Ascending aorta (tissue), 2 donors: ENCODE data around the gene UQCR10. TPM values are rescaled to one million over a fixed set of nuclear protein-coding genes. Genes with fewer than 3 reads are reported as not detected.
A peak's percentile ranks its signal among the peaks of the same experiment; 100 is the strongest.

Experiments
- DNase-seq, 2 donors: peaks; one replicate each; pipeline ENCODE4 v3.0.0-alpha.2; 2019; ENCODE audit warnings: low spot score in 2 of 2
- H3K27ac ChIP-seq, 2 donors: fragments of 200-600 bp; sonication (generic); one replicate each; pipeline ENCODE4 v1.5.1; 2016 to 2017; ENCODE audit warnings: mild to moderate bottlenecking in 1 of 2
- H3K27me3 ChIP-seq: fragments of 200-600 bp; sonication (generic); one replicate; pipeline ENCODE4 v1.5.1; 2017
- H3K36me3 ChIP-seq, 2 donors: fragments of 200-600 bp; sonication (generic); one replicate each; pipeline ENCODE4 v1.5.1; 2016
- H3K4me1 ChIP-seq, 2 donors: fragments of 200-600 bp; sonication (generic); one replicate each; pipeline ENCODE4 v1.5.1; 2016 to 2017; ENCODE audit warnings: mild to moderate bottlenecking in 1 of 2
- H3K4me3 ChIP-seq, 2 donors: fragments of 200-600 bp; sonication (generic); one replicate each; pipeline ENCODE4 v1.5.1; 2016 to 2017; ENCODE audit warnings: mild to moderate bottlenecking in 1 of 2
- H3K9me3 ChIP-seq, 2 donors: fragments of 200-600 bp; sonication (generic); one replicate each; pipeline ENCODE4 v1.5.1; 2016
- intact Hi-C: fragments of 100-400 bp; cut with DNase I; formaldehyde crosslinking; loops from one replicate; pipeline ENCODE4 v1.15.1; 2023
- total RNA-seq: library from RNA; depleted of rRNA; stranded (reverse); fragments of >200 nt; gene quantifications from one replicate; pipeline ENCODE4 v1.1.0, GENCODE V29; 2016
- TF ChIP-seq, protein P1 (sequence below), 3 experiments: fragments of 200-600 bp in 2 of 3; fragments of 450-650 bp in 1 of 3; sonication (generic) in 2 of 3; IDR thresholded peaks; one replicate each; pipeline ENCODE4 v1.5.1; 2016 to 2019; ENCODE audit warnings: antibody characterized with exemption in 3 of 3, mild to moderate bottlenecking in 1 of 3, moderate library complexity in 1 of 3

UQCR10 gene
- total RNA-seq, 1 donor from 2014 or later, result 66.8 TPM

- no peak for DNase-seq
- TF ChIP-seq, protein P1, sequence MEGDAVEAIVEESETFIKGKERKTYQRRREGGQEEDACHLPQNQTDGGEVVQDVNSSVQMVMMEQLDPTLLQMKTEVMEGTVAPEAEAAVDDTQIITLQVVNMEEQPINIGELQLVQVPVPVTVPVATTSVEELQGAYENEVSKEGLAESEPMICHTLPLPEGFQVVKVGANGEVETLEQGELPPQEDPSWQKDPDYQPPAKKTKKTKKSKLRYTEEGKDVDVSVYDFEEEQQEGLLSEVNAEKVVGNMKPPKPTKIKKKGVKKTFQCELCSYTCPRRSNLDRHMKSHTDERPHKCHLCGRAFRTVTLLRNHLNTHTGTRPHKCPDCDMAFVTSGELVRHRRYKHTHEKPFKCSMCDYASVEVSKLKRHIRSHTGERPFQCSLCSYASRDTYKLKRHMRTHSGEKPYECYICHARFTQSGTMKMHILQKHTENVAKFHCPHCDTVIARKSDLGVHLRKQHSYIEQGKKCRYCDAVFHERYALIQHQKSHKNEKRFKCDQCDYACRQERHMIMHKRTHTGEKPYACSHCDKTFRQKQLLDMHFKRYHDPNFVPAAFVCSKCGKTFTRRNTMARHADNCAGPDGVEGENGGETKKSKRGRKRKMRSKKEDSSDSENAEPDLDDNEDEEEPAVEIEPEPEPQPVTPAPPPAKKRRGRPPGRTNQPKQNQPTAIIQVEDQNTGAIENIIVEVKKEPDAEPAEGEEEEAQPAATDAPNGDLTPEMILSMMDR (IDR thresholded peaks at IDR 0.05), result no peak
- Histone ChIP-seq H3K27ac (no peak overlapping the region), H3K27me3 (no peaks in the 10 kb centered on the region), H3K4me1 (no peaks in the 10 kb centered on the region), H3K9me3 (no peaks in the 10 kb centered on the region), H3K4me3 (no peak overlapping the region), H3K36me3 (peaks cover 64 to 85% of the 10 kb centered on the region in 2 donors)
- intact Hi-C loops, result no loop called here
These were observed 46.0 kb downstream of the UQCR10 start for GRCh38 chr22:29813126-29813525.

DNA sequence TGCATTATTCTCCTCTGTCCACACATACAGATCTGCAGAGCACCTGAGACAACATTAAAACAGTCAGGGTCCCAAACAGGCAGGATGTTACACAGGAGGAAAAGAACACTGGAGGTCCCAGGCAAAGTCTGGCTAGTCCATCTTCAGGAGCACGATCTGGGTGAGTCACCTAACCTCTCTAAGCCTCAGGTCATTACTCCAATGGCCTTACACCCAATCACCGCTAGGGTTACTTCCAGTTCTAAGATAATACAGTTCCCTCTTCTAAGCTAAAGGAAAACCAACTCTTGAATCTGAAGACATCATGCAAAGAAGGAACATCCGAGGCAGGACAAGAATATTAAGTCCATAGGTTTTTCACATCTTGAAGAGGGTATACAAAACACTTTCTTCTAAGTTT, 46.4 kb downstream of the UQCR10 start:
- DNase-seq, result no peak
- peaks cover 59 to 84% of the 10 kb centered on the region in 2 donors for H3K36me3 ChIP-seq
- no peaks in the 10 kb centered on the region for H3K9me3 ChIP-seq
- TF ChIP-seq, protein P1 (IDR thresholded peaks at IDR 0.05), result no peak
- H3K27me3 ChIP-seq, result no peaks in the 10 kb centered on the region
- H3K4me1 ChIP-seq, result no peaks in the 10 kb centered on the region
- H3K27ac ChIP-seq, result no peak overlapping the region
- intact Hi-C loops, result no loop called here
- H3K4me3 ChIP-seq, result no peak overlapping the region

DNA sequence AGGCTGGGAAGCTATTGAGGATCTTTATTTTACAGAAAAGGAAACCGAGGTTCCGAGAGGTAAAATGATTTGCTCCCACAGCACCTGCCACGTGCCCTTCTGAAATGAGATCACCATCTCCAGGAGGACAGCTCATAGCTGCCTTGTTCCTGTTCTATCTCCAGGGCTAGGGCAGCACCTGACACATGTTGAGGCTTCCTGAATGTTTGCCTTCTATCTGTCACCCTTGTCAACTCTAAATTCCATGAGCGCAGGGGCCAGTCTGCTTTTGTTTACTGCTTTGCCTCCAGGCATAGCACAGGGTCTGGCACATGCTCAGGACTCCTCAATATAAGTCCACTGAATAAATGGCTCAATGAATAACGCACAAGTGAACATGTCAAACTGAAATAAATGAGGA, 46.8 kb downstream of the UQCR10 start:
- Histone ChIP-seq H3K9me3 (no peaks in the 10 kb centered on the region), H3K27me3 (no peaks in the 10 kb centered on the region), H3K36me3 (peaks cover 59 to 86% of the 10 kb centered on the region in 2 donors), H3K27ac (no peak overlapping the region), H3K4me3 (no peak overlapping the region), H3K4me1 (no peaks in the 10 kb centered on the region)
- no peak for DNase-seq
- intact Hi-C loops, result no loop called here
- TF ChIP-seq, protein P1 (IDR thresholded peaks at IDR 0.05), result no peak

- no peak for DNase-seq
- H3K4me1 ChIP-seq, result no peaks in the 10 kb centered on the region
- H3K27ac ChIP-seq, result no peak overlapping the region
- no peaks in the 10 kb centered on the region for H3K9me3 ChIP-seq
- intact Hi-C loops, result no loop called here
- H3K4me3 ChIP-seq, result no peak overlapping the region
- TF ChIP-seq, protein P1 (IDR thresholded peaks at IDR 0.05), result no peak
- H3K36me3 ChIP-seq, result peaks cover 61 to 93% of the 10 kb centered on the region in 2 donors
- no peaks in the 10 kb centered on the region for H3K27me3 ChIP-seq
These were observed 48.4 kb downstream of the UQCR10 start for GRCh38 chr22:29815580-29815979.

- H3K27me3 ChIP-seq, result no peaks in the 10 kb centered on the region
- H3K36me3 ChIP-seq, result peaks cover 56 to 91% of the 10 kb centered on the region in 2 donors
- peak in 1 of 2 donors; percentile 66 for DNase-seq
- no peak overlapping the region for H3K27ac ChIP-seq
- H3K9me3 ChIP-seq, result no peaks in the 10 kb centered on the region
- no peak overlapping the region for H3K4me3 ChIP-seq
- TF ChIP-seq, protein P1 (IDR thresholded peaks at IDR 0.05), result no peak
- no peaks in the 10 kb centered on the region for H3K4me1 ChIP-seq
- intact Hi-C loops, result no loop called here
These were observed 49.0 kb downstream of the UQCR10 start for GRCh38 chr22:29816128-29816527.

DNA sequence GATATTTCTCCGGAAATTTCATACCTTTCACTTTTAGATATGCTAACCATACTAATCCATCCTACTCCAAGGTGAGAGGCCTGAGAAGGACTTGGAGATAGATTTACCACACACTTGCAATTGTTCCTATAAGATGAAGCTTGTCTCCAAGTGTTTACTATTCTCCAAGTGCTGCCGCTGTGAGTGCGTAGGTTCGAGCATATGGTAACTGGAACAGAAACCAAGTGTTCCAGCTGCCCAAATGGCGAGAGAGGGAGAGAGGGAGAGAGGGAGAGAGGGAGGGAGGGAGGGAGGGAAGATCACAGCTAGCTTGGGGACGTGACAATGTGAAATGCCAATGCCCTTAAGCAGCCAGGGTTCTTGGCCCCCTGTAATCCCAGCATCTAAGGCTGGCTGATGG, 49.4 kb downstream of the UQCR10 start:
- H3K27ac ChIP-seq, result peak overlapping the region in 1 of 2 donors; percentile 34
- TF ChIP-seq, protein P1 (IDR thresholded peaks at IDR 0.05), result no peak
- peaks cover 53 to 89% of the 10 kb centered on the region in 2 donors for H3K36me3 ChIP-seq
- H3K4me1 ChIP-seq, result no peaks in the 10 kb centered on the region
- no peak overlapping the region for H3K4me3 ChIP-seq
- no peak for DNase-seq
- H3K27me3 ChIP-seq, result no peaks in the 10 kb centered on the region
- intact Hi-C loops, result no loop called here
- H3K9me3 ChIP-seq, result no peaks in the 10 kb centered on the region
